Measurements from ENCODE around the gene ECI1.
"Not testable (repeated sequence)": the region's sequence is repeated elsewhere in the genome, so short reads cannot be mapped to it uniquely, and the experiment has no call there.

The ECI1 gene

DNA sequence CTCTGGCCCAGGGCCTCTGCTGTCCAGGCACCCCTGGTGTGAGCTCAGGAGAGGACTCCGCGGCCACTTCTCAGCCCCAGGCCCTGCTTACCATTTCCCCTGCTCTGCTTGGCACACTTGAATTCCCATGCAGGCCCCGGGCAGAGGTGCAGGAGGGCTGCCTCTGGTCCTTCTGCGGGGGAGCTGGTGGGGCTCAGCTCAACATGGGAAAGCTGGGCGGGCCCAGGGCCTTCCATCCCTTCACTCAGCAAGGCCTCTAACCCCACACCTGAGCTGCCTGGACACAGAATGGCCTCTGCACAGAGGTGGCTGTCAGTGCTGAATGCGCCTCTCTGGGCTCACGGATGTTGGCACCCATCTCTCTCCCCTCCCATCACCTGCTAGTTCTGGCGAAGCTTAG lies 29.1 kb upstream of the ECI1 start:
- DNase-seq (ENCODE audit: low read depth in 2 of 2, low spot score in 1 of 2), result no peak

DNA sequence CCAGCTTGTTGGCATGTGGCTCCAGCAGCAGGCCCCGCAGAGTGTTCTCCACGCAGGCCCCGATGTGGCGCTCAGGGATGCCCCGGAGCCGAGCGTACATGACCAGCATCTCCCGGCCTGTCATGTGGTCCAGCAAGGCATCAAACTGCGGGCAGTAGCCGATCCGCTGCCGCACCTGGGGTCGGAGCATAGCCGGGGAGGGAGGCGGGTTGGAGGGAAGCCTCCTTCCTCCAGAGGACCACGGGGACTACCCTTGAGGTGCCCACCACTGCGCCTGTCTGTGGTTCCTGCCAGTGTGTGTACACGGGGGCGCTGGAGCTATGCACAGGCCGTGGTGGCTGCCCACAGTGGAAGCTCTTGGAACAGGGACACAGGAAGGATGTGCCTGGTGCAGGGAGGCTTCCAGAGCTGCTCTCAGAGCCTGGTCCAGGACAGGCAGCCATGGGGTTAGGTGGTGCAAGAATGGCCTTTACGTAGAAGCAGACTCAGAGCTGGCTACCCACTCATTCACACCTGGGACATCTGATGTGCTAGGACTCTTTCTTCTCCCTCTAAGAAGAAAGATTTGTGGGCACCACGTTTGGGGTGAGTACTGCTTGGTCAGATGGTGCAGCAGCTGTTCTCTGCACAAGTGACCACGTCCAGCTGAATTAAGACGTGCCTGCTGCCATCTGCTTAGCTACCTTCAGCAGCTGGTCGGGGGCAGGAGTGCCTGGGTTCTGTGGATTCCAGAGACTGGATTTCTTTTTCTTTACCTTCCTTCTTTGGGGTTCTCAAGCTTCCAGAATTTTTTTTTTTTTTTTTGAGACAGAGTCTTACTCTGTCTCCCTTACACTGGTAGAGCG lies 27.8 kb upstream of the ECI1 start:
- DNase-seq (ENCODE audit: low read depth in 2 of 2, low spot score in 1 of 2), result no peak

DNA sequence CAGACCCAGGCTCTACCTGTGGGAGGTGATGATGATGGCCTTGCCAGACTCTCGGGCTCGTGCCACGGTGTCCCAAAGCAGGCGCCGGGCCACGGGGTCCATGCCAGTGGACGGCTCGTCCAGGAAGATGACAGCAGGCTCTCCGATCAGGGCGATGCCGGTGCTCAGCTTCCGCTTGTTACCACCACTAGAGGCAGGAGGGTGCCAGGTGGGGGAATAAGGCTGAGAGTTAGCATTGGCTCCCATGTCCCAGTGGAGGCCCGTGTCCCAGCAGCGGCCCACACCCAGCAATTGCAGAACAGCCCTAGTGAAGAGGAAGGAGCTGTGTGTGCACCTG lies 26.9 kb upstream of the ECI1 start:
- DNase-seq (ENCODE audit: low read depth in 2 of 2, low spot score in 1 of 2), result no peak

DNA sequence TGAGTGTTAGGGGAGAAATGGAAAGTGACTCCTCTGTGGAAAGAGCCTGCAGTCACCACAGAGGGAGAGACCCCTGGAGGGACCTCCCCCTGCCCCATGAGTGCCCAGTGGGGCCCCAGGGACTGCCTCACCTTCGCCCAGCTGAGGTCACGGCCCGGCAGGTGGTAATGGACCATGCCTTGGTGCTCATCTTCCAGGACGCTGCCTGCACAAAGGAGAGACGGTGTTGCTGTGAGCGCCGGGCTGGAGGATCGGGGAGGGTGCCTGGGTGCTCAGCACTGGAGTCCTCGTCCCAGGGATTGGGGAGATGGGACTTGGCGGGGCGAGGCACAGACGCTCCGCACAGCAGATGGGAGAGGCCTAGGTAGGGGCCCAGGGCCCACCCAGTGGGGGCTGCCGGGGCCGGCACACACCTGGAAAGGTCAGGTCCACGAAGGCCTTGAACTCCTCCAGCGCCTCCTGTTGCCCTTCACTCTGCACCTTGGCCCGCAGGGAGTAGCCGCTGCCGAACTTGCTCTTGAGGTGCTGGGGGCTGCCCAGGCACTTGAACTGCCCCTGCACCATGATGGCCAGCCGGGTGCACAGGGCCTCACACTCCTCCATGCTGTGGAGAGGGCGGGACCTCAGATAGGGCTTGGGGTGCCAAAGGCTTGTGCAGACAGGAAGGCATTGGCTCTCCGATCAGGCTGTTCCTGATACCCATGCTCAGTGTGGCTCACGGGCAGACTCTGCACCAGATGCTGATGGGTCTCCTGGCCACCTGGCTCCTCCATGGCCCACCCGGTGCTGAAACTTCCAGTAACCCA lies 26.3 kb upstream of the ECI1 start:
- DNase-seq (ENCODE audit: low read depth in 2 of 2, low spot score in 1 of 2), result no peak

DNA sequence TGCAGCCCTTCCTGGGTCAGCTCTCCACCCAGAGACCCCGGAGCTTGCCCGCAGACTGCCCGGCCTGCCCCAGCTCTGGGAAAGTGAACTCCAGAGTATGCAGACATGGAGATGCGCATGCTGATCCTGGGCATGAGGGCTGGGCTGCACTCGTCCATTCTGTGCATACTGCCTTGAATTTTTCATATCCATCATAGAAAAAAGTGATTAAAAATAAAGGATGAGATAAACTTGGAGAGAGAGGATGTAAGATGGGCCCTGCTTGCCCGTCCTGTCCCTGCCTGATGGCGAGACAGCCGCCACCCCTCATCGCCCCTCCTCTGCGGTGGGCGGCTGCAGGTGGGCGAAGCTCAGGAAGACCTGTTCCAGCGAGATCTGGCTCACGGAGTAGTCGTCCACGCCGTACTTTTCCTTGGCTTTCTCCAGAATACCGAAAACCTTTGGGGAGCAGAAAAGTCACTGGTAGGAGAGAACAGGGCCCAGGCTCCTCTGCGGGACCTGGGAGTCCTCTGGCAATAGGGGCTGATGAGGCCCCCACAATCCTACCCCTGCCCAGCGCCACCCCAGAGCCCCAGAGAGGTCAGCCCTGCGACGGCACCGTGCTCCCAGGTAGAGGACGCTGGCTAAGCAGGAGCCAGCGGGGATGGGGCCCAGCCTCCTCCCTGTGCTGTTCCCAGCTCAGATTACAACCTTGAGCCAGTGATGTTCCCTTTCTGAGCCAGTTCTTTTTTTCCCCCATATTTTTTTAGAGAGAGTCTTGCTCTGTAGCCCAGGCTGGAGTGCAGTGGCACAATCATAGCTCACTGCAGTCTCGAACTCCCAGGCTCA lies 25.2 kb upstream of the ECI1 start:
- no peak for DNase-seq (ENCODE audit: low read depth in 2 of 2, low spot score in 1 of 2)

DNA sequence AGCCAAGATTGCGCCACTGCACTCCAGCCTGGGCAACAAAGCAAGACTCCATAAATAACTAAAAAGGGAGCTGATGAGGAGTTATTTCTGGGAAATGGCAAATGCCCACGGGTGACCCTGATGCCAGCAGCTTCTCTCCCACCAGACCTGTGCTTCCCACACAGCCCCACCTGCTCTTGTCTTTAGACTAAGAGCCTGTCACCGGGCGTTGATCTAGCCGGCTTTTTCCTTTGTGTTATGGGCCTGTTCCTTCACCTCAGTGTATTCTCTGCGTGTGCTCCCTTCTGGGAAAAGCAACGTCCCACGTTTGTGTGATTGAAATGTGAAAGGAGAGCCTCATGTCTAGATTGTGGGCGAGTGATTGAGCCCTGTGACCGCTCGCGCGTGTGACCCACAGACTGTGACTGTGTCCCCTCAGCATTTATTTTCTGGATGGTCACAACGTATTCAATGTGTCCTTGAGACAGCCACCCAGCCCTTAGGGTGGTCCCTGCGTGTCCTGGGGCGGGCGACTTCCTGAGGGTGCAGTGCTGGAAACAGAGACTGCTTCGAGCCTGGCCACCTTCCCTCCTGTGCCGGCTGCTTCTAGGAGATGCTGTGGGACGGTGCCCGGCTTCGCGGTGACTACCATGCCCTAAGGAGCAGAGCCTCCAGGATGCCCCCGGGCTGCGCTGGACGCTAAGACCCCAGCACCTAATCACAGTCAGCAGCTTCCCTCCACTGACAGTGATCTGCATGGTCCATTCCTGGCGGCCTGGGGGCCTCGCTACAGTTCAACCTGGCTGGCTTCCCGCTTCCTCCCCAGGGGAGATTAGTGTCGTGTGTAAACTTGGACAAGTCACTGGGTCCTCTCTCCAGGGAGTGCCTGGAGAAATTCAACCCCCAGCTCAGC lies 24.3 kb upstream of the ECI1 start:
- DNase-seq (ENCODE audit: low read depth in 2 of 2, low spot score in 1 of 2), result no peak

DNA sequence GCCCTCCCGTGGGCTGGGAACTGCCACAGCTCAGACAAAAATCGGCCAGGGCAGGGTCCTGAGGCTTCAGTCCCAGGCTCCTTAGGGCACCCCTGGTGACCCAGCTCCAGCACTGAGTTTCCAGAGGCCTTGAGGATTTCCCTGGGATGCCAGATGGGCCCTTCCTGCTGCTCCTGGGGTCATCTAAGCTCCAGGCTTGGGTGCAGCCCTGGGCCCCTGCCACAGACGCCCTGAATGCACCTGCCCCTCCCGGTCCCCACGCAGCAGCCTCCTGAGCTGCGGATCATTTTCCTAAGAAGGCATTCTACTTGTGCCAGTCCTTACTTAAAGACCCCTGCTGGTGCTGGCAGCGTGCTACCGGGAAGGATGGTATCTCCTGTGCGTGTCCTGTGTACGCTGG lies 22.5 kb upstream of the ECI1 start:
- no peak for DNase-seq (ENCODE audit: low read depth in 2 of 2, low spot score in 1 of 2)

DNA sequence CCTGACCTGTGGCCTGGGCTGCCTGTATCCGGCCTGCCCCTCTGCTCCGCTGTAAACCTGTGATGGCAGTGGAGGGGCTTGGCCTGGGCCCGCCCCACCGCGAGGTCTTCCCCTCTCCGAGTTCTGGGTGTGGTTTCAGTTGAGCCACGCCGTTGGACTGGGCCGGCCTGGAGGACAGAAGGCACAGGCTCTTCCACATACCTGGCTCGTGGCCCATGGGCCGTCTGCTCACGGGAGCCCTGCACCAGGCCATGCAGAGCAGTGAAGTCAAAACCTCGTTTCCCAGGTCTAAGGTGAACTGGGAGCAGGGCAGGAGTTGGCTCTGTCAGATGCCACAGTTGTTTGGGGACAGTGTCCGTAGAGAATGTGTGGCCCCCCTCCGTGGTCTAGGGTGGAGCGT lies 22.1 kb upstream of the ECI1 start:
- no peak for DNase-seq (ENCODE audit: low read depth in 2 of 2, low spot score in 1 of 2)

DNA sequence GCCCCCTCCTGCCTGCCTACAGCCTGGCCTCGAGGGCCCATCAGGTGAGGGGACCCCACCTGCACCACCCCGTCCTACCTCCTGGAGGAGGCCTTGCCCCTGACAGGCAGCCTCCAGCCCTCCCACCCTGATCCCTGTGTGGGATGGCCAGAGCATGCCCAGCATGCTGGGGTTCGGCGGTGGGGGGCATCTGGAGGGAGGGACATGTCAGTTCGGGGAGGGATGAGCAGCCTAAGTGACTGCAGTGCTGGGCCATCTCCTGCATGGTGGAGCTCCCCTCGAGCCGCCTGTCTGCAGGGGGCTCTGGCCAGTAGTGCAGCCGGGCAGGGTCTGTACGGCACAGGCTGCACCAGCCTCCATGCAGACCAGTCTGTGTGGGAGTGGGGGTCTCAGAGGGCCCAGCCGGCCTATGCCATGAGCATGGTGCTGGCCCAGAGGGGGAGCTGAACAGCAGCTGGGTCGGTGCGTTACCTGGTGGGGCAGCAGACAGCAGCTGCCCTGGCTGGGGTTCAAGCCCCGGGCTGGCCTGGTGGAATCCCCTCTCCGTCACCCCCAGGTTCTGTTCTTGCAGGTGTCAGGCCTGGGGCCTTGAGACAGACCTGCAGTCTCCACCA lies 20.6 kb upstream of the ECI1 start:
- no peak for DNase-seq (ENCODE audit: low read depth in 2 of 2, low spot score in 1 of 2)

DNA sequence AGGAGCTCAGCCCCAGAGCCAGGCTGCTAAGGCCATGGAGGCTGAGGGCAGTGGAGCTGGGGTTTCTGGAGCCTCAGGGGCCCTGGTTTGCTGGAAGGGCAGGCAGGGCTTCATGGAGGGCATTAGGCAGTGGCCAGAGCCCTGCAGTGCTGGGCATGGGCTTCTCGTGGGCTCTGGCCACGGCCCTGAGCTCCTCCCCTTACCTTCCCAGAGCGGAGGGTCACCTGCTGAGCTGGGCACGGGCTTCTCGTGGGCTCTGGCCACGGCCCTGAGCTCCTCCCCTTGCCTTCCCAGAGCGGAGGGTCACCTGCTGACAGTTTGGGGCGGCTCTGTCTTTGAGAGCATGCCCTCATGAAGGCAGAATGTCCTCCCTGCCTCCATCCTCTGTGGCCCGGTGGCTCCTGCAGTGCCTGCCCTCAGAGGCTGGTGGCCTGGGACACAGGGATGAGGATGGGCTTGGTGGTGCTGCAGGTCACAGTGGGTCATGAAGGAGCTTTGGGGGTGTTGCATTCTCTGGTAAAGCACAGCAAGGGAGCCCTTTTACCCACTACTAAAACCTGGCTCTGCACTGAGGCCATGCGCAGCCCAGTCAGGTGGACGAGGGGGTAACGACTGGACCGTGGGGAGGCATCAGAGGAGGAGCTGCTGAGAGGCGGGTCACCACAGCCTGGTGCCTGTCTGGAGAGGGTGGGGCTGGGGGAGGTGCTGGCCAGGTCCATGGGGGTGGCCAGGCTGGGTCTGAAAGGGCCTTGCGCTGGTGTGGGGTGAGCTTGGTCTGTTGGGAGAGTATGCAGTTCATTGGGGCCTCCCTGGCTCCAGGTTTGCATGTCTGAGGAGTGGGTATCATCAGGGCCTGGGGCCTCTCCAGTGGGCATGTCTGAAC lies 19.4 kb upstream of the ECI1 start:
- no peak for DNase-seq (ENCODE audit: low read depth in 2 of 2, low spot score in 1 of 2)

DNA sequence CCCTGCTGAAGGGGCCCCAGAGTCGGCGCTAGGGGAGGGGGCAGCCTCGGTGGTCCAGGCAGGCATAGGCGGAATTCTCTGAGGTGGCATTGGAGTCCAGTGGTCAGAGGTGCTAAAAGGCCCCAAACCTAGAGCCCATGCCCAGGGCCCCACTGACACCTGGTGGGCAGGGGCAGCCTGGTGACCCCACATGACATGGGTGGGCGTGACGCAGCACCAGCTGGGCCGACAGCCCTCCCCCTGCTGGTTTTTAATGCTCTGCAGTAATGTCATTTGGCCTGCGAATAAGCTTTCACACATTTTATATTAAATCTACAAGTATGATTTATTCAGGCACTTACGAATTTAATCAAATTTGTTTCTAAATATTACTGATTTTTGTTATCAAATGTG lies 18.7 kb upstream of the ECI1 start:
- DNase-seq (ENCODE audit: low read depth in 2 of 2, low spot score in 1 of 2), result no peak

DNA sequence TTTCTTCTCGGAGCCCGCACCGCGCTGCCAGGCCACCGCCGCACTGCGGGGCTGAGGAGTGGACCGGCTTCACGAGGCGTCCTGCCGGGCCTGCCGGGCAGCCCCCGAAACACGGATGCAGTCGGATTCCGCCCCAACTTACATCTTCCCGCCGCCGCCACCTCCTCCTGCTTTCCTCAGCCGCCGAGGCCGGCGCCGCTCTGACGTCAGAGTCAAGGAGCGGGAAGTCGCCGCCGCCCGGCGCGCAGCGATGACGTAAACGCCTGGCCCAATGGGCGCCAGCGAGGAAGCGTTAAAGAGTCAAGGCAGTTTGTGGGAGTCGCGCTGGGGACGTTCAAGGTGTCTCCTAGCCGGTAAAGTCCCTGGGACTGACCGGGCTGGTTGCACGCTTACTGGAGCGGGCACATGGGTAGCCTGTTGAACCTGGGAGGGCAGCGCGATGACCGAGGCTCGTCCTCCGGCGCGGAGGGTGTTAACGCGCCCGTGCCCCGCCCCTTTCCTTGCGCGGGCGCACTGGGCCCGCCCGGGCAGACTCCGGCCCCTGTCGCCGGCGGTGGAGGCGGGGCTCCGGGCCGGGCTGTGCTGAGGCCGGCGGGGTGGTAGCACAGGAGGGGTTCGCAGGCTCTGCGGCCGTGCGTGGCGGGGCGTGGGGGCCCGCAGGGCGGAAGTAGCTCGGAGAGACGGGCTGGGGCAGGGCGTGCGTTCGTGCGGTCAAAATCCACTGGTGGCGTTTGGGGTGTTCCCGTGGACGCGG lies 16.7 kb upstream of the ECI1 start, which contains the start of gene RNPS1:
TSS of gene RNPS1 (minus strand) at position 214 of the 754 bp plus-strand sequence. CDS start 3,483 bp downstream, outside the sequence.
- DNase-seq (ENCODE audit: low read depth in 2 of 2, low spot score in 1 of 2), result peak; percentile 91 to 92

DNA sequence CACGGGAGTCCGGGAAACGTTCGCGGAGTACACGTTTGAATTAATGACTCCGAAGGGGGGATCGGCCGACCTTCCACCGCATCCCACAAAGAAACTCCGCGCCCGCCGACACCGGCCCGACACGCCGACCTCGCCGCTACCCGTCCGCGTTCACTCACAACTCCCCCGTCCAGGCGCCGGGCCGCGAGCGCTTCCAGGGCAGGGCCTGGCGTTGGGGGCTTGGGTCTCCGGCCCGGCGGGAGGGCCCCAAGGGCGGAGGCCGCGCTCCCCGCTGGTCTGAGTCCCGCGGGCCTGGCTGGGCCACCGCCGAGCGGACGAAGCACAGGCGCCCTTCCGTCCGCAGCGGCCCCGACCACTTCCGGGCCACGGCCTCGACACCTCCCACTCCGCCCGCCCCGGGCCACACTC lies 16.1 kb upstream of the ECI1 start:
- DNase-seq (ENCODE audit: low read depth in 2 of 2, low spot score in 1 of 2), result not testable (repeated sequence)

DNA sequence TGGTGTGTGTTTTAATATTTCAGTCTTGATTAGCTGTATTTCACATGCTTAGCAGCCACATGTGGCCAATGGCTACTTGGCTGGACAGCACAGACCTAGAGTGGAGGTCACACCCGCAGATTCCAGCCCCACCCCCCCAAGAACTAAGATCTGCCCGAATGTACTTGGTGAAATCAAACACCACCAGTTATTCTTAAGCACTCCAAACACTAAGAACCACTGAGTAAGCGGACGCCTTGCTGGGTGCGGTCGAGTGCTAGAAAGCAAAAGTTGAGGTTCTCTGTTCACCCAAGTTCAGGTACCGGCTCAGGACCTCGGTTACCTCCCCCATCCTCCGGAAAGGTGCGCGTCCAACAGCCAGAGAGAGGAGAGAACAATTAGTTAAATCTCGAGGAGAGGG lies 15.5 kb upstream of the ECI1 start:
- DNase-seq (ENCODE audit: low read depth in 2 of 2, low spot score in 1 of 2), result not testable (repeated sequence)

DNA sequence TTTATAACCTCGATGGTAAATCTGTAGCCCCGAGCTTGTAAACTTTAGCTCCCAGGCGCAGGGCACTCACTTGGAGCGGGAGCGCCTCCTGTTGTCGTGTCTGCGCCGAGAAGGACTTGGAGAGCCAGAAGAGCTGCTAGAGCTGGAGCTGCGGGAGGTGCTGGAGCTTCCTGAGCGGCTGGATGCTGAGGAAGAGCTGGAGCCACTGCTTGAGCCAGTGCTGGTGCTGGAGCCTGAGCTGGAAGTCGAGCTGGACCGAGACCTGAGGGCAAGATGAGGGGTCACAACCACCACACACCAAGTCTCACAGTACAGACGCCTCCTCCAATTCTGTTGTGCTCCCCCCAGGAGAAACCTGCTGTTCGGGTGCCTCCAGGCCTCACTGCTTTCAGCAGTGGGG lies 11.6 kb upstream of the ECI1 start:
- not testable (repeated sequence) for DNase-seq (ENCODE audit: low read depth in 2 of 2, low spot score in 1 of 2)

DNA sequence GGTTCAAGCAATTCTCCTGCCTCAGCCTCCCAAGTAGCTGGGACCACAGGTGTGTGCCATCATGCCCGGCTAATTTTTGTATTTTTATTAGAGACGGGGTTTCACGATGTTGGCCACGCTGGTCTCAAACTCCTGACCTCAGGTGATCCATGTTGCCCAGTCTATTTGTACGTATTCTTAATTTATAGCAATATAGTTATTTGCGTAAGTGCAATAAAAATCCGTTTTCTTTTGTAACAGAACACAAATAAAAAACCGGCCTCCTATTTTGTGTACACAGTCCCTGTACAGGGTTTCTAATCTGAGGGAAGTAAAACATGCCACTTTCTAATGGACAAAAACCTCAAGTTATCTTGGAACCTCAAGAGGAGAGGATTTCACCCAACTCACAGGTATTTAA lies 8.9 kb upstream of the ECI1 start:
- no peak for DNase-seq (ENCODE audit: low read depth in 2 of 2, low spot score in 1 of 2)

DNA sequence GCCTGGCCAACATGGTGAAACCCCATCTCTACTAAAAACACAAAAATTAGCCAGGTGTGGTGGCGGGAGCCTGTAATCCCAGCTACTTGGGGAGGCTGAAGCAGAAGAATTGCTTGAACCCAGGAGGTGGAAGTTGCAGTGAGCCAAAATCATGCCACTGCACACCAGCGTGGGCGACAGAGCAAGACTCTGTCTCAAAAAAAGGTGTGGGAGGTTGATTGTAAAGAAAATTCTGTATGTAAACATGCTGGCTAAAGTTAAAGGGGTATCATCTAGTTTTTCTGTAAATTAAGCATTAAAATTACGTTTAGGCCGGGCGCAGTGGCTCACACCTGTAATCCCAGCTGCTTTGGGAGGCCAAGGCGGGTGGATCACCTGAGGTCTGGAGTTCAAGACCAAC lies 7.1 kb upstream of the ECI1 start:
- DNase-seq (ENCODE audit: low read depth in 2 of 2, low spot score in 1 of 2), result not testable (repeated sequence)

DNA sequence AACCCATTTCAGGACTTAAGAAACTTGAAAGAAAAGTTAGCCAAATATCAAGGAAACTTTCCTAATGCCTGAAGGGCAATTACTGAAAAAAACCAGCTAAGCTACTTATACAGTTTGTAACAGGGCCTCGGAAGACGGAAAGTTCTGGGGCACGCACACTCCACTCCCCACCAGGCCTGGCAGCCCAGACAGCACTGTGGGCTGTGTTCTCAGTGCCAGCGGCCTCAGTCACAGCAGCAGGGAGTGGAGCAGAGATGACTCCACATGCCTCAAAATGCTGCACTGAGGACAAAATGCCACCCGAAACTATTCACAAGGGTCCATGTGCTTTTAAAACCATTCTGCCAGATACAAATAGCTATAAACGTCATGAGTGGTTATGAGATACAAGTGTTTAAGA lies 6.3 kb upstream of the ECI1 start:
- DNase-seq (ENCODE audit: low read depth in 2 of 2, low spot score in 1 of 2), result no peak
